SH-SY5Y (cell line): ENCODE results near the gene CAMKMT.

Source experiments
- GATA2 ChIP-seq: IDR thresholded peaks from 2 replicates; pipeline ENCODE4 v1.6.1; 2011; ENCODE audit warnings: mild to moderate bottlenecking, low read depth, low read length
- GATA3 ChIP-seq: IDR thresholded peaks from 2 replicates; pipeline ENCODE4 v1.6.1; 2011; ENCODE audit warnings: low read depth, mild to moderate bottlenecking, low read length, moderate library complexity

The CAMKMT gene

GRCh38 chr2:44804406-44805265 is 442.9 kb downstream of the CAMKMT start:
- TF ChIP-seq GATA3 (no peak), GATA2 (no peak)

- TF ChIP-seq GATA2 = no peak
- no peak for TF ChIP-seq GATA3
Measured at GRCh38 chr2:44805401-44806235, 443.9 kb downstream of the CAMKMT start.

- TF ChIP-seq GATA3 (no peak), GATA2 (no peak)
Measured at GRCh38 chr2:44807201-44808025, 445.7 kb downstream of the CAMKMT start.

- TF ChIP-seq GATA3 (no peak), GATA2 (no peak)
Measured at GRCh38 chr2:44810892-44811530, 449.3 kb downstream of the CAMKMT start.

GRCh38 chr2:44813165-44813564 is 451.4 kb downstream of the CAMKMT start:
- TF ChIP-seq GATA3 (no peak), GATA2 (no peak)

GRCh38 chr2:44813658-44814057 is 451.9 kb downstream of the CAMKMT start:
- no peak for TF ChIP-seq GATA3
- no peak for TF ChIP-seq GATA2

- TF ChIP-seq GATA2 = no peak
- TF ChIP-seq GATA3 = no peak
Measured at GRCh38 chr2:44817256-44817655, 455.5 kb downstream of the CAMKMT start.

GRCh38 chr2:44817673-44818335 is 456.1 kb downstream of the CAMKMT start:
- TF ChIP-seq GATA3 (no peak), GATA2 (no peak)

- TF ChIP-seq GATA3 (no peak), GATA2 (no peak)
Measured at GRCh38 chr2:44819061-44819460, 457.3 kb downstream of the CAMKMT start.

- TF ChIP-seq GATA3 (no peak), GATA2 (no peak)
Measured at GRCh38 chr2:44821500-44821899, 459.8 kb downstream of the CAMKMT start.

- TF ChIP-seq GATA2 = no peak
Measured at GRCh38 chr2:44822174-44822573, 460.4 kb downstream of the CAMKMT start.
